CD4-positive, alpha-beta T cell treated with Interleukin-12 subunit alpha and Interleukin-12 subunit beta, for 1 hour (primary cell): ENCODE results near the gene TXNDC12.
A peak's percentile ranks its signal among the peaks of the same experiment; 100 is the strongest.
"Not testable (repeated sequence)": the region's sequence is repeated elsewhere in the genome, so short reads cannot be mapped to it uniquely, and the experiment has no call there.

ENCODE experiments used
- DNase-seq: peaks from one replicate; pipeline ENCODE4 v3.0.0-alpha.2; 2020

Gene TXNDC12

GRCh38 chr1:52045666-52046195 lies 9.3 kb downstream of the TXNDC12 start:
- not testable (repeated sequence) for DNase-seq

DNA sequence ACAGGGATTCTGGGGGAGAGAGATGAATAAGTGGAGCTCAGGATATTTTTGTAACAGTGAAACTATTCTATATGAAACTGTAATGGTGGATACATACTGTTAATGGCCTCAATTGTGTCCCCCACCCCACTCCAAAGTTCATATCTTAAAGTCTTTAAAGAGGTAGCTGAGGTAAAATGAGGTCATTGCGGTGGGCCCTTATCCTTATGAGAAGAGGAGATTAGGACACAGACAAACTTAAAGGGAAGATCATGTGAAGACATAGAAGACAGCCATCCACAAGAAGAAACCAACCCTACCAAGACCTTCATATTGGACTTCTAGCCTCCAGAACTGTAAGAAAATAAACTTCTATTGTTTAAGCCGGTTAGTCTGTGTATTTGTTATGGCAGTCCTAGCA lies 9.8 kb downstream of the TXNDC12 start:
- DNase-seq, result no peak

- no peak for DNase-seq
These were observed 13.3 kb downstream of the TXNDC12 start for GRCh38 chr1:52041551-52042185.

GRCh38 chr1:52037909-52038308 lies 17.1 kb downstream of the TXNDC12 start:
- no peak for DNase-seq

DNA sequence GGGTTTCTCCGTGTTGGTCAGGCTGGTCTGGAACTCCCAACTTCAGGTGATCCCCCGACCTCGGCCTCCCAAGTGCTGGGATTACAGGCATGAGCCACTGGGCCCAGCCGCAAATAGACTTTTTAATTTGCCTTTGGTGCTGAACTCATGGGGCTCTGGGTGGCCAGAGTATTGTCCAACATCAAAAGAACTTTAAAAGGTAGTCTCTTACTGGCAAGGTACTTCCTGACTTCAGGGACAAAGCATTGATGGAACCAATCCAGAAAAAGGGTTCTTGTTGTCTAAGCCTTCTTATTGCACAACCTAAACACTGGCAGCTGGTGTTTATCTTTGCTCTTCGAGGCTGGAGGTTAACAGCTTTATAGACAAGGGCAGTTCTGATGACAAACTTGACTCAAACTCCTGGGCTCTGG lies 17.6 kb downstream of the TXNDC12 start:
- no peak for DNase-seq

DNA sequence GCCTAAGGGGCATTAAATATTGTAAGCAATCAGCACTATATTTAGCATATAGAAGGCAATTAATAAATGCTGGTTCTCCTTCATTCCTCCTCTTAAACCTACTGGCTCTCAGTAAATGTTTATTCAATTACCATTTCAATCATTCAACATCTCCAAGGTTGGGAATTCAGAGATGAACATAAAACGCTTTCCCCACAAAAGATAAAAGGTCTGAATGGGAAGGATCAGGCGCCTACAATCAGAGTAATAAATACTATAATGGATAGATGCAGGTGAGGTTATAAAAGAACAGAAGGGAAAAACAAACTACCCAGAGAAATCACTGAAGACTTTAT lies 21.0 kb downstream of the TXNDC12 start:
- no peak for DNase-seq

DNA sequence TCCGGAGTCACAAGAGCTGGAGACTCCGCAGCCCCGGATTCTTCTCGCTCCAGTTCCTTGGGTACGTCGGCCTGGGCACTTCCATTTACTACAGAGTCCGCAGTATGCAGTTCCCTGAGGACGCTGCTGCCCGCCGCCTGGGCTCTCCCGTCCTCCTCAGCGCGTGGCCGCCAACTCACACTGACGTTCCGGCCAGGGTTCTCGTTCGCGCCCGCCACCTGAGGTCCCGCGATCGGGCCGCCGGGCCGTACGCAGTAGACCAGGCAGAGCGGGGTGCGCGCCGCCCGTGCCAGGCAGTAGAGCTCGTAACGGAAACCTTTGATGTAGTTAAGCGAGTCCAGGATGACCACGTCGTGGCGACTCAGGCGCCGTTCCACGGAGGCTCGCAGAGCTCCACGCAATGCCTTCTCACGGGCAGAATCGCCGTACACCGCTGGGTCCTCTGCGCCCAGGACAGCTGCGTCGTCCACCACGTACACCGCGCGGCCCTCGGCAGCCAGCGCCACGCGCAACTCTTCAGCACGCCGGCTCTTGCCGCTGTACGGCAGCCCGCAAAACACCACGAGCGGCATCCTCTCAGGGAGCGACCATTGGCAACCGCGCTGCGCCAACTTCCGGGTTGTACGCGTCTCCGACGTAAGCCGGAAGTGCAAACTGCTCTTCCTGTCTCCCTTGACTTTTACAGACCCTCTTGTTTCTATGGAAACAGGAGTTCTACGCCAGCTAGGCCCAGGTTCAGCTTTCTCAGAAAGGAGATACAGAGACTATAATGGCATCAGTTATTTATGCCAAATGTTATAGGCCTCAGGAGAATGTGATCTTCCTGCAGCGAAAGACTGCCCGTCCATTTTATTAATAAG lies 21.6 kb downstream of the TXNDC12 start, which contains the start of gene KTI12:
Gene KTI12, minus strand, starts transcription at position 621 of the 860 bp plus-strand sequence. Its CDS starts 49 bp downstream, at position 572.
- peak; percentile 89 for DNase-seq

- DNase-seq, result no peak
These were observed 22.2 kb downstream of the TXNDC12 start for GRCh38 chr1:52032785-52033131.

- no peak for DNase-seq
These were observed 22.7 kb downstream of the TXNDC12 start for GRCh38 chr1:52032124-52032784.

- not testable (repeated sequence) for DNase-seq
These were observed 26.2 kb downstream of the TXNDC12 start for GRCh38 chr1:52028839-52029238.

DNA sequence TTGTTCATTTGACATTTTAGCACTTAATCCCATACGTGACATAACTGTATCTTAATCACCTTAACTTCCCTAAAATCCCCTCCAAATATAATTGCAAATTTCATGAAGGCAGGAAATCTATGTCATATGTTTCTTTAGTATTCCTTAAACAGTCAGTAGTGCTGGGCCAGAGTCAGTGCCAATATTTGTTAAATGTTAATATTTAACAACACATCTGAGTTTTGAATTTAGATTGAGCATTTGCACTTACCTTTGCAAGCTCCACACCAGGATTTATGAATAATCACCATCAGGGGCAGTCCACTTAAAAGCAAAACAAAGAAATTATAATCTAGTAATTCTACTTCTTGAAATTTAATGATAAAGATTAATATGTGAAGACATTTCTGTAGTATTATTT lies 26.7 kb downstream of the TXNDC12 start:
- DNase-seq, result no peak

DNA sequence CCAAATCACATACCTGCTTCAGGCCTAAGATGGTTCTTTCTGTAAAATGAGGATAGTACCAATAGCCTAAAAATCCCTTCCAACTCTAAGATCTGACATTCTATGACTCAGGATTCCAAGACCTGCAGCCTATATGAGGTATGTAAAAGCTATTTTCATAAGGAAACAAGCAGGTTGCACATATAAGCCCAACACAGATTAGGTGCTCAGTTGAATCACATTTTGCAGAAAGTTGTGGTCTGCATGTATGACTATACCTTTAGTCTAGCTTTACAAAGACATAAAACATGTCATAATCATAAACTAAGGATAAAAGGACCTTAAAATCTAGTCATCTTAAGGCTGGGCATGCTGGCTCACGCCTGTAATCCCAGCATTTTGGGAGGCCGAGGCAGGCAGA lies 28.7 kb downstream of the TXNDC12 start:
- DNase-seq, result no peak

- no peak for DNase-seq
These were observed 32.9 kb downstream of the TXNDC12 start for GRCh38 chr1:52022133-52022532.

DNA sequence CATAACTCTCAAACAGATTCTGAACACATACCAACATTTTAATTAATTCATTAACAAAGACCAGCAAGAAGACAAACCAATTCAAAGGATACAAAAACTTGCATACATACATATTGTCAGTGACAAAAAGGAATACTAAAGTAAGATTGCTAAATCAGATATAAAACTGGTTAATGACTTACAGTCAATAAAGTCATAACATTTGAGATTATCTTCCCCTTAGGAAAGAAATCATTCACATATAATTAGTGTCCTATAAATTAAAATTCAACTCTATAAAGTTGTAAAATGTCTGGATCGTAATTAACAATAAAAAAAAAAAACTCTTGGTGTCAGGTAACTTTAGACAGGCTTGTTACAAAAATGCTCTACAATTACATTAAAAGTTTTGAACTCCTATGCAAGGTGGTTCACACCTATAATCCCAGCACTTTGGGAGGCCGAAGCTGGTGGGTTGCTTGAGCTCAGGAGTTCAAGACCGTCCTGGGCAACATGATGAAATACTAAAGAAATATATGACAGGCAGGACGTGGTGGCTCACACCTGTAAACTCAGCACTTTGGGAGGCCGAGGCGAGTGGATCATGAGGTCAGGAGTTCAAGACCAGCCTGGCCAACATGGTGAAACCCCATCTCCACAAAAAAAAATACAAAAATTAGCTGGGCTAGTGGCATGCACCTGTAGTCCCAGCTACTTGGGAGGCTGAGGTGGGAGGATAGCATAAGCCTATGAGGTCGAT lies 46.8 kb downstream of the TXNDC12 start:
- DNase-seq, result no peak

DNA sequence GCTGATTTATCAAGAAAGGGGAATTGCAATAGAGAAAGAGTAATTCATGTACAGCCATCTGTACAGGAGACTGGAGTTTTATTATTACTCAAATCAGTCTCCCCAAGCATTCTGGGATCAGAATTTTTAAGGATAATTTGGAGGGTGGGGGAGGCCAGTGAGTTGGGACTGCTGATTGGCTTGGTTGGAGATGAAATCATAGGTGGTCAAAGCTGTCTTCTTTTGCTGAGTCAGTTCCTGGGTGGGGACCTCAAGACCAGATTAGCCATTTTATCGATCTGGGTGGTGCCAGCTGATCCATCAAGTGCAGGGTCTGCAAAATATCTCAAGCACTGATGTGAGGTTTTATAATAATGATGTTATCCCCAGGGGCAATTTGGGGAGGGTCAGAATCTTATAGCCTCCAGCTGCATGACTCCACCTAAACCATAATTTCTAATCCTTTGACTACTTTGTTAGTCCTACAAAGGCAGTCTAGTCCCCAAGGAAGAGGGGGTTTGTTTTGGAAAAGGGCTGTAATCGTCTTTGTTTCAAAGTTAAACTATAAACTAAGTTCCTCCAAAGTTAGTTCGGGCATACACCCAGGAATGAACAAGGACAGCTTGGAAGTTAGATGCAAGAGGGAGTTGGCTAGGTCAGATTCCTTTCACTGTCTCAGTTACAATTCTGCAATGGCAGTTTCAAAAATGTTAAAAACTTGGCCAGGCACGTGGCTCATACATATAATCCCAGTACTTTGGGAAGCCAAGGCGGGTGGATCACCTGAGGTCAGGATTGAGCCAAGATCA lies 47.6 kb downstream of the TXNDC12 start:
- no peak for DNase-seq

DNA sequence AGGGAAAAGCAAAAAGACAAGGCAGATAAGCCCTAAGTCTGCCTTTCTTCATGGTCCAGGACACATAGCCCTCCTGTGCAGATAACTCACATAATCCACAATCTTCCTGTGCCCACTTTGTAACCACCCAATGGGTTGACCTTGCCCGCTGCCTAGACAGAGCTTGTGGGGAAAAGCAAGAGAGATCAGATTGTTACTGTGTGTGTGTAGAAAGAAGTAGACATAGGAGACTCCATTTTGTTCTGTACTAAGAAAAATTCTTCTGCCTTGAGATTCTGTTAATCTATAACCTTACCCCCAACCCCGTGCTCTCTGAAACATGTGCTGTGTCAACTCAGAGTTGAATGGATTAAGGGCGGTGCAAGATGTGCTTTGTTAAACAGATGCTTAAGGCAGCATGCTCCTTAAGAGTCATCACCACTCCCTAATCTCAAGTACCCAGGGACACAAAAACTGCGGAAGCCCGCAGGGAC lies 48.9 kb downstream of the TXNDC12 start:
- not testable (repeated sequence) for DNase-seq

DNA sequence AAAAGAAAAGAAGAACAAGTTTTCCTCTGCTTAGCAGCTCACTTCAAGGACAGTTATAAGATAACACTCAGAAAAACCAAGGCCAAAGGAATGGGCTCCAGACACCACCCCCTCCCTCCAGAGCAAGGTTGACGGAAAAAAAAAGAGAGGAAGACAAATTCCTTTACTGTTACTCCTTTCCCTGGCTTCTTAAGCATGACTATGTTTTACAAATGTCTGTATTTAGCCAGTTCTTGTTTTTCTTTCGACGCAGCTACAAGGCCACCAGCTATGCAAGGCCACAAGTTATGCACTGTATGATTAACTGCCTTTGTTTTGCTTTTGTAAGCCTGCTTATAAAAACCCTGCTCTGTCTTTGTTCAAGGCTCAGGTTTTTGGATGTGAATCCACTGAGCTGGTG lies 49.4 kb downstream of the TXNDC12 start:
- DNase-seq, result not testable (repeated sequence)

GRCh38 chr1:52003877-52004276 lies 51.1 kb downstream of the TXNDC12 start:
- DNase-seq, result no peak

DNA sequence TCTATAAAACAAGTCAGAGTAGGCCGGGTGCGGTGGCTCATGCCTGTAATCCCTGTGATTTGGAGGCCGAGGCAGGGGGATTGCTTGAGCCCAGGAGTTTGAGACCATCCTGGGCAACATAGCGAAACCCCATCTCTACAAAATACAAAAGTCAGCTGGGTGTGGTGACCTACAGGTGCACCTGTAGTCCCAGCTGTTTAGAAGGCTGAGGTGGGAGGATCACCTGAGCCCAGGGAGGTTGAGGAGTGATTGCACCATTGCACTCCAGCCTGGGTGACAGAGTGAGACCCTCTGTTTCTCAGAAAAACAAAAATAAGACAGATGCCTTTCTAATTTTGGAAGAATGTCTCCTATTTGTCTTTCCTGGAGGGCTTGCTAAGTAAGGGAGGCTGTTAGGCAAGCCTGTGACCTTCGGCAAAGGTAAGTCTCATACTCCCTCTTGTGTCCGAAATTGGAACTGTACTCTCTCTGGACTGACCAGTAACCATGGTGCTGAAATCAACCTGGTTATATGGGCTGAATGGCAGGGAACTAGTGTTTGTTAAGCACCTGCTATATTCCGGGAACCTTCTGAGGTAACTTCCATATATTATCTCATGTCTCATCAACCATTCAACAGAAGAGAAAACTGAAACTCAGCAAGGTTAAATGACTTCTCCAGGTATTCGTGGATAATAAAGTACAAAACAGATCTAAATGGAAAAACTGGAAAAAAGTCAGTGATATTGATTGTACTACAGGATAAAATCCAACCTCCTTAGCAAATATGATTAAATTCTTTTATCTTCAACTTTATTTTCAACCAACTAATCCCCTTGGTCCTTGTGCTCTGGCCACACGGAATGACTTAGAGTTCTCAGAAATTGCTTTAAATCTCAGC lies 52.7 kb downstream of the TXNDC12 start:
- peak; percentile 77 for DNase-seq

DNA sequence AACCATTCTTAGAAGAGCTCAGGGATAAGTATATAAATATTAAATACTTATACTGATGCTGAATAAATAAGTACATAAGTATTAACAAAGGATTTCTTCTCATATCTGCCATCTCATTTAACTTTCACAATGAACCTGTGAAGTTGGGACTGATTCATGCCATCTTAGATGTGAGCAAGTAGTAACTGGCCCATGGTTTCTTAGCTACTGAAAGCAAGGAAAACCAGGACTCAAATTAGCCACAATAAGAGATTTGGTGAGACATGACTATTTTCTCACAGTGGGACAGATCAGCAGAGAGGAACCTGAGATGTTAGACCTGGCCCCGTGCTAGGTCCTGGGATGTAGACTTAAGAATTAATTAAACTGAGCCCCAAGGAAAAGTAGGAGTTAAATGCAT lies 56.3 kb downstream of the TXNDC12 start:
- no peak for DNase-seq

GRCh38 chr1:51997974-51998382 lies 57.0 kb downstream of the TXNDC12 start:
- DNase-seq, result no peak
